Psoas muscle (tissue), 8 donors: Measurements from ENCODE around the gene PRPF19. TPM values are rescaled to one million over a fixed set of nuclear protein-coding genes. Genes with fewer than 3 reads are reported as not detected.

ENCODE experiments used
- ATAC-seq, 4 donors: fragments of 200-7000 bp; cut with Tn5 transposase; one replicate each; pipeline ENCODE4 v1.9.1; 2020; ENCODE audit warnings: moderate library complexity in 3 of 4, mild to moderate bottlenecking in 2 of 4
- DNase-seq, 2 donors: peaks; one replicate each; pipeline ENCODE4 v3.0.0-alpha.2; 2020
- H3K27ac ChIP-seq: fragments of 200-600 bp; one replicate; pipeline ENCODE4 v1.8.0; 2022
- H3K27me3 ChIP-seq, 3 donors: fragments of 200-600 bp in 1 of 3; one replicate each; pipeline versions ENCODE4 v1.6.1 to v1.8.0; 2013 to 2022; ENCODE audit warnings: low read length in 2 of 3, mild to moderate bottlenecking in 2 of 3, moderate library complexity in 1 of 3; ENCODE audit not compliant: insufficient read depth in 3 of 3
- H3K36me3 ChIP-seq, 2 donors: fragments of 200-600 bp in 1 of 2; one replicate each; pipeline versions ENCODE4 v1.6.1 to v1.8.0; 2013 to 2022; ENCODE audit warnings: low read depth in 1 of 2, mild to moderate bottlenecking in 1 of 2, moderate library complexity in 1 of 2; ENCODE audit not compliant: insufficient read depth in 1 of 2
- H3K4me1 ChIP-seq: fragments of 200-600 bp; one replicate; pipeline ENCODE4 v1.8.0; 2022
- H3K4me3 ChIP-seq: fragments of 200-600 bp; one replicate; pipeline ENCODE4 v1.8.0; 2022; ENCODE audit warnings: mild to moderate bottlenecking
- H3K9me3 ChIP-seq: fragments of 200-600 bp; one replicate; pipeline ENCODE4 v1.8.0; 2022
- CTCF ChIP-seq: fragments of 200-600 bp; IDR thresholded peaks from one replicate; pipeline ENCODE4 v1.8.0; 2022; ENCODE audit warnings: antibody characterized with exemption
- WGBS, 3 donors: extraction: QIAGEN DNeasy Blood & Tissue Kit; methylation state at CpG; one replicate each; pipeline versions ENCODE4 v1.1.6 to v1.1.7; 2013; 5-methylcytosine and 5-hydroxymethylcytosine counted together
- intact Hi-C, 2 donors: fragments of 100-400 bp; cut with DNase I; formaldehyde crosslinking; loops; one replicate each; pipeline versions ENCODE4 v1.11.0 to v1.14.2; 2022
- polyA plus RNA-seq, 3 donors: library from polyadenylated mRNA; stranded (reverse); fragments of 200-250 nt; gene quantifications; one replicate each; pipeline ENCODE4 v1.2.3, GENCODE V29; 2013
- total RNA-seq, 4 donors: library from RNA; stranded (reverse); fragmentation: NEBNext Ultra II Directional in 2 of 4; extraction: Animal tissue kit (Norgen Biotek cat#: 25700) in 2 of 4; gene quantifications; one replicate each; pipeline versions ENCODE4 v1.2.1 to v1.2.4, GENCODE V29; 2021 to 2023
- donor health status: healthy with polysubstance abuse.
- donor health status: DM: no; HTN: no; CAD: no; lungs with moderate emphysema.
- donor health status: Bipolar disorder and iron deficiency.
- donor health status: healthy.
- donor health status: DM: yes; HTN: yes; CAD: no.
- donor health status: DM: no; HTN: no; CAD: no.
- donor health status: DM: no; HTN: no; CAD: no.
- donor health status: DM: yes; HTN: yes; CAD: no.

The PRPF19 gene
- total and polyA plus RNA-seq, 7 donors = 45.7 to 109 (median 67.4) TPM

GRCh38 chr11:60842668-60843600 lies 63.5 kb downstream of the PRPF19 start:
- peaks cover 0 to 11% of the 10 kb centered on the region in 2 donors for H3K36me3 ChIP-seq
- H3K4me1 ChIP-seq = peaks cover 28% of the 10 kb centered on the region
- peak overlapping the region; percentile 90 for H3K27ac ChIP-seq
- ATAC-seq (no peak), DNase-seq (peak in 1 of 2 donors; percentile 12)
- TF ChIP-seq CTCF = no peak
- no peaks in the 10 kb centered on the region for H3K9me3 ChIP-seq
- WGBS, 3 donors = 10 to 11% (median 10%) methylated on average over 23 of the region's 23 CpGs
- H3K4me3 ChIP-seq = peak overlapping the region; percentile 99
- intact Hi-C loops = loop anchor here (2.0 to 10.0 kb wide), 3 partner anchors 59 to 322 kb away; partner anchors contain the start of gene VPS37C (in 1 of the 2)
- H3K27me3 ChIP-seq = no peaks in the 10 kb centered on the region

GRCh38 chr11:60841797-60842667 lies 64.4 kb downstream of the PRPF19 start, which contains the start of gene CCDC86:
Gene CCDC86, plus strand, starts transcription at chr11:60842113. Its CDS starts 12 bp downstream, at chr11:60842125.
- peaks cover 28% of the 10 kb centered on the region for H3K4me1 ChIP-seq
- intact Hi-C loops = loop anchor here (2.0 to 10.0 kb wide), 3 partner anchors 60 to 323 kb away; partner anchors contain the start of gene VPS37C (in 1 of the 2)
- no peaks in the 10 kb centered on the region for H3K27me3 ChIP-seq

More at GRCh38 chr11:60841797-60842667, 64.4 kb downstream of the PRPF19 start, which contains the start of gene CCDC86:
- DNase-seq (peak; percentile 97 to 98), ATAC-seq (peak; percentile 95 to 97 (median 96))
- TF ChIP-seq CTCF = no peak
- Histone ChIP-seq H3K27ac (peak within 1 kb of the TSS; percentile 90), H3K9me3 (no peaks in the 10 kb centered on the region), H3K36me3 (peaks cover 0 to 2% of the 10 kb centered on the region in 2 donors), H3K4me3 (peak within 1 kb of the TSS; percentile 99)
- WGBS, 3 donors = 0 to 1% (median 1%) methylated on average over 50 to 57 of the region's 57 CpGs

Other genes with a start within 250 kb of the PRPF19 start
- under 1 TPM in 3 of 4 donors, not detected in 1; 0.20 to 0.47 (median 0.23) TPM for gene MS4A8, start 207.0 kb downstream of the PRPF19 start, total RNA-seq
- under 1 TPM in 2 of 3 donors, not detected in 1; 0.10 to 0.31 TPM for gene MS4A8, start 207.0 kb downstream of the PRPF19 start, polyA plus RNA-seq
- gene MS4A18, start 181.9 kb downstream of the PRPF19 start, total RNA-seq = not detected
- not detected for gene MS4A18, start 181.9 kb downstream of the PRPF19 start, polyA plus RNA-seq
- not detected for gene MS4A15, start 149.7 kb downstream of the PRPF19 start, total RNA-seq
- not detected for gene MS4A15, start 149.7 kb downstream of the PRPF19 start, polyA plus RNA-seq
- gene MS4A10, start 121.3 kb downstream of the PRPF19 start, total RNA-seq = not detected
- gene MS4A10, start 121.3 kb downstream of the PRPF19 start, polyA plus RNA-seq = under 1 TPM in 1 of 3 donors, not detected in 2; 0.03 TPM
- 10 to 100 TPM; 24.8 to 43.9 (median 30.1) TPM for gene CCDC86, start 64.5 kb downstream of the PRPF19 start, total RNA-seq
- gene CCDC86, start 64.5 kb downstream of the PRPF19 start, polyA plus RNA-seq = 10 to 100 TPM; 36.2 to 55.4 (median 53.6) TPM
- 10 to 100 TPM in 1 of 4 donors, 1 to 10 TPM in 2, under 1 TPM in 1; 0.53 to 13.9 (median 1.1) TPM for gene PTGDR2, start 50.6 kb downstream of the PRPF19 start, total RNA-seq
- gene PTGDR2, start 50.6 kb downstream of the PRPF19 start, polyA plus RNA-seq = 1 to 10 TPM; 1.1 to 1.3 (median 1.2) TPM
- under 1 TPM in 1 of 4 donors, not detected in 3; 0.29 TPM for gene ZP1, start 39.0 kb downstream of the PRPF19 start, total RNA-seq
- gene ZP1, start 39.0 kb downstream of the PRPF19 start, polyA plus RNA-seq = under 1 TPM; 0.18 to 0.52 (median 0.30) TPM
- 10 to 100 TPM; 70.2 to 73.4 (median 71.5) TPM for gene TMEM109, start 7.6 kb upstream of the PRPF19 start, total RNA-seq
- gene TMEM109, start 7.6 kb upstream of the PRPF19 start, polyA plus RNA-seq = 100 to 1,000 TPM in 1 of 3 donors, 10 to 100 TPM in 2; 69.2 to 130 (median 78.1) TPM
- 1 to 10 TPM; 3.3 to 7.7 (median 6.1) TPM for gene TMEM132A, start 17.9 kb upstream of the PRPF19 start, total RNA-seq
- gene TMEM132A, start 17.9 kb upstream of the PRPF19 start, polyA plus RNA-seq = 1 to 10 TPM; 2.0 to 3.7 (median 2.6) TPM
- gene SLC15A3, start 45.6 kb upstream of the PRPF19 start, total RNA-seq = 10 to 100 TPM in 1 of 4 donors, 1 to 10 TPM in 3; 7.2 to 14.6 (median 8.6) TPM
- 10 to 100 TPM in 1 of 3 donors, 1 to 10 TPM in 2; 7.8 to 10.3 (median 8.2) TPM for gene SLC15A3, start 45.6 kb upstream of the PRPF19 start, polyA plus RNA-seq
- under 1 TPM; 0.43 to 0.74 (median 0.49) TPM for gene CD6, start 65.1 kb upstream of the PRPF19 start, total RNA-seq
- gene CD6, start 65.1 kb upstream of the PRPF19 start, polyA plus RNA-seq = under 1 TPM; 0.05 to 0.34 (median 0.05) TPM
- gene CD5, start 195.9 kb upstream of the PRPF19 start, total RNA-seq = under 1 TPM in 3 of 4 donors, not detected in 1; 0.08 to 0.17 (median 0.17) TPM
- gene CD5, start 195.9 kb upstream of the PRPF19 start, polyA plus RNA-seq = under 1 TPM in 2 of 3 donors, not detected in 1; 0.04 to 0.05 TPM